AG08395 (cell line): Measurements from ENCODE around the gene ADRA2A.

ENCODE experiments used
- DNase-seq: peaks from one replicate; pipeline ENCODE4 v3.0.0; 2012; ENCODE audit warnings: mixed read lengths, low spot score

The ADRA2A gene

GRCh38 chr10:111076682-111077478 is at the start of gene ADRA2A:
Gene ADRA2A (plus strand): TSS chr10:111077029. CDS start chr10:111077997, 968 bp downstream.
- peak; percentile 74 for DNase-seq

- no peak for DNase-seq
Measured at GRCh38 chr10:111030042-111030750, 46.6 kb upstream of the ADRA2A start.

GRCh38 chr10:111034598-111035310 is 42.1 kb upstream of the ADRA2A start:
- DNase-seq: peak; percentile 29

GRCh38 chr10:111035542-111035941 is 41.3 kb upstream of the ADRA2A start:
- no peak for DNase-seq

- DNase-seq: no peak
Measured at GRCh38 chr10:111037858-111038257, 39.0 kb upstream of the ADRA2A start.

GRCh38 chr10:111039522-111039921 is 37.3 kb upstream of the ADRA2A start:
- DNase-seq: no peak

GRCh38 chr10:111057006-111057405 is 19.8 kb upstream of the ADRA2A start:
- no peak for DNase-seq

GRCh38 chr10:111063471-111063870 is 13.4 kb upstream of the ADRA2A start:
- DNase-seq: no peak

GRCh38 chr10:111072232-111072631 is 4.6 kb upstream of the ADRA2A start:
- no peak for DNase-seq

- DNase-seq: no peak
Measured at GRCh38 chr10:111075577-111076185, 1.1 kb upstream of the ADRA2A start.

GRCh38 chr10:111076191-111076681 is 593 bp upstream of the ADRA2A start:
- peak; percentile 78 for DNase-seq

GRCh38 chr10:111077479-111077784 is 603 bp downstream of the ADRA2A start:
- no peak for DNase-seq

GRCh38 chr10:111077785-111078504 is 1.1 kb downstream of the ADRA2A start:
- DNase-seq: peak; percentile 34

GRCh38 chr10:111078505-111079185 is 1.8 kb downstream of the ADRA2A start:
- no peak for DNase-seq

- no peak for DNase-seq
Measured at GRCh38 chr10:111079241-111079760, 2.5 kb downstream of the ADRA2A start.

GRCh38 chr10:111079781-111080180 is 3.0 kb downstream of the ADRA2A start:
- DNase-seq: no peak

GRCh38 chr10:111080224-111080623 is 3.4 kb downstream of the ADRA2A start:
- no peak for DNase-seq

GRCh38 chr10:111081595-111081994 is 4.8 kb downstream of the ADRA2A start:
- no peak for DNase-seq

- DNase-seq: no peak
Measured at GRCh38 chr10:111082102-111082975, 5.5 kb downstream of the ADRA2A start.
